HG03439 (cell line): Measurements from ENCODE around the gene KDM4B.

Experiments used
- ATAC-seq: cut with Tn5 transposase; IDR thresholded peaks from one replicate; pipeline ENCODE4 v1.9.1; 2021; ENCODE audit warnings: mild to moderate bottlenecking, moderate library complexity; ENCODE audit not compliant: unreplicated experiment

The KDM4B gene

GRCh38 chr19:5066768-5067167, 97.9 kb downstream of the KDM4B start:
- no peak for ATAC-seq

- no peak for ATAC-seq
Measured at GRCh38 chr19:5067678-5068077, 98.8 kb downstream of the KDM4B start.

GRCh38 chr19:5068233-5069072, 99.5 kb downstream of the KDM4B start:
- no peak for ATAC-seq

- ATAC-seq: no peak
Measured at GRCh38 chr19:5070331-5070730, 101.4 kb downstream of the KDM4B start.

GRCh38 chr19:5070930-5071329, 102.0 kb downstream of the KDM4B start:
- ATAC-seq: no peak

GRCh38 chr19:5071579-5071978, 102.7 kb downstream of the KDM4B start:
- ATAC-seq: no peak

GRCh38 chr19:5072115-5072514, 103.2 kb downstream of the KDM4B start:
- ATAC-seq: no peak

- ATAC-seq: no peak
Measured at GRCh38 chr19:5073153-5073844, 104.4 kb downstream of the KDM4B start.

- no peak for ATAC-seq
Measured at GRCh38 chr19:5074407-5074806, 105.5 kb downstream of the KDM4B start.

- no peak for ATAC-seq
Measured at GRCh38 chr19:5074830-5075394, 106.0 kb downstream of the KDM4B start.

- no peak for ATAC-seq
Measured at GRCh38 chr19:5075597-5075996, 106.7 kb downstream of the KDM4B start.

- no peak for ATAC-seq
Measured at GRCh38 chr19:5076440-5077208, 107.7 kb downstream of the KDM4B start.

- no peak for ATAC-seq
Measured at GRCh38 chr19:5077209-5077515, 108.2 kb downstream of the KDM4B start.

GRCh38 chr19:5078182-5078581, 109.3 kb downstream of the KDM4B start:
- ATAC-seq: no peak

GRCh38 chr19:5078666-5079065, 109.8 kb downstream of the KDM4B start:
- ATAC-seq: no peak

- ATAC-seq: no peak
Measured at GRCh38 chr19:5079071-5079774, 110.3 kb downstream of the KDM4B start.

- no peak for ATAC-seq
Measured at GRCh38 chr19:5080030-5080654, 111.2 kb downstream of the KDM4B start.

GRCh38 chr19:5080809-5081208, 111.9 kb downstream of the KDM4B start:
- ATAC-seq: no peak

- ATAC-seq: no peak
Measured at GRCh38 chr19:5081443-5082161, 112.7 kb downstream of the KDM4B start.

- no peak for ATAC-seq
Measured at GRCh38 chr19:5083547-5083965, 114.6 kb downstream of the KDM4B start.
